HG02588 (cell line): ENCODE measurements around the gene ZNF414.
"Not testable (repeated sequence)": the region's sequence is repeated elsewhere in the genome, so short reads cannot be mapped to it uniquely, and the experiment has no call there.

Experiments used
- ATAC-seq: cut with Tn5 transposase; IDR thresholded peaks from one replicate; pipeline ENCODE4 v1.9.1; 2021; ENCODE audit warnings: mild to moderate bottlenecking, moderate library complexity; ENCODE audit not compliant: unreplicated experiment

The ZNF414 gene

DNA sequence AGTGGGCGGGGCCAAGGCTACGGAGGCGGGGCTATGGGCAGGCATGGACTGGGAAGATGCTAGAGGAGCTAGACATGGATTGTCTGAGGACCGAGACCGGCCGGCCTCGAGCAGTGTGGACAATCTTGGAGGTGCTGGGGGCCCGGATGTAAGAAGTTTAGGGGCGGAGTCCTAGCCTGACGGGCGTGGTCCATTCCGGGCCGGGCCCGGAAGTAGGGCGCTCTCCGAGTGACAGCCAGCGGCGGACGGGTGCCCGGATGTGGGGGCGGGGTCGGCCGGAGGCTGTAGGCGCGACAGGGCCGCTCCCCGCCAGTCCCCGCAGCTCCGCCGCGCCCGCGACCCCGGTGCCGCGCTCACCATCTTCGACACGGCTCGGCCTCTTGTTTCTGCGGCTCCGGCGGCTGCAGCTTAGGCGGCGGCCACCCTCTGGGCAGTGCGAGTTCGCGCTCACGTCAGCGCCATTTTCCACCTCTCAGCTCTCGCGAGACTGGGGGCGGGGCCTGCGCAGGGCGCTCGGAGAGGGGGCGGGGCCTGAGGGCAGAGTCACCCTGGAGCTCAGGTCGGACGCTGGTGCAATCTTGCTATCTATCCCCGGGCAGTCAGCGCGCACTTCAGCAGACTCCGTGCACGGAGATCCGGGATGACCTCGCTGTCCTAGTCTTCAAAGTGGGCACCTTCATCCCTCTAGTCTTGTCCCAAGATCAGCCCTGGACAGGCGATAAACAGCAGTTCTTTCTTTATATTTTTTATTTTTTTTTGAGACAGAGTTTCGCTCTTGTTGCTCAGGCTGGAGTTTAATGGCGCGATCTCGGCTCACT, at the start of gene ZNF414:
Gene ZNF414, minus strand, starts transcription at position 481 of the 818 bp plus-strand sequence. Its CDS starts 121 bp downstream, at position 360.
- ATAC-seq, result peak; percentile 80

- ATAC-seq, result no peak
Observed at GRCh38 chr19:8561075-8561764, 47.3 kb upstream of the ZNF414 start.

GRCh38 chr19:8558325-8558724, 44.4 kb upstream of the ZNF414 start:
- ATAC-seq, result no peak

GRCh38 chr19:8557642-8558238, 43.8 kb upstream of the ZNF414 start:
- ATAC-seq, result no peak

GRCh38 chr19:8553729-8554128, 39.8 kb upstream of the ZNF414 start:
- not testable (repeated sequence) for ATAC-seq

DNA sequence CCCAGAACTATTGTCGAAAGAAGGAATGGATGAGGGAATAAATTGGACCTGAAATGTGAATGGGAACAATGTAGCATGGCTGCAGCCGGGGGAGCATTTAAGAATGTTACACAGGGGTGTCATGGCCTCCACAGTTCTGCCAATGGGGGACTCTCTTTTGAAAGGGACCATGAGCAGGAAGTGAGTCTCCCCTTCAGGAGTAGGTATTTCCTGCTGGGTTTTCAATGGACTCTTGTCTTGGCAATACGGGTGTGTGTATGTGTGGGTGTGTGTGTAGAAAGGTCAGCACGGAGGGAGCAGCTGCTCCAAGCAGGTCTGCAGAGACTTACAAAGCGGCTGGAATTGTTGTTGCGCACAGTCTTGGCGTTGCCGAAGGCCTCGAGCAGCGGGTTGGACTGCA, 38.8 kb upstream of the ZNF414 start:
- ATAC-seq, result no peak

GRCh38 chr19:8550070-8550469, 36.1 kb upstream of the ZNF414 start:
- no peak for ATAC-seq

- no peak for ATAC-seq
Observed at GRCh38 chr19:8545743-8546142, 31.8 kb upstream of the ZNF414 start.

DNA sequence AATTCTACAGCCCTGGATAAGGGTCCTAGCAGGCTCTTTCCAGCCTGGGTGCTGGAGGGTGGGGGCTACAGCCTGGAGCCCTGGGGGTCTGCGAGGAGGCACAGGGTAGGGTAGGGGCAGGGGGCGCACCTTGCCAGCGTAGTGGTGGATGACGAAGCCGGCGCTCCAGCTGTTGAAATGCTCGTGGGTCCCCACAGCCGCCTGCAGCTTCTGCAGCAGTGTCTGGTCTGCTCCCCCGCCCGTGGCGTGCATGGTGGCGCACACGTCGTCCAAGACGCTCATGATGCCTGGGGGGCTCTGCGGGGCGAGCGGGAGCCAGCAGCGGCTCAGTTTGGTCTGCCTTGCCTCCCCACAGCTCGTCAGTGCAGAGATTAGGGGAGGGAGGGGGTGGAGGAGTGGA, 30.2 kb upstream of the ZNF414 start:
- no peak for ATAC-seq

- ATAC-seq, result no peak
Observed at GRCh38 chr19:8539621-8540149, 25.7 kb upstream of the ZNF414 start.

DNA sequence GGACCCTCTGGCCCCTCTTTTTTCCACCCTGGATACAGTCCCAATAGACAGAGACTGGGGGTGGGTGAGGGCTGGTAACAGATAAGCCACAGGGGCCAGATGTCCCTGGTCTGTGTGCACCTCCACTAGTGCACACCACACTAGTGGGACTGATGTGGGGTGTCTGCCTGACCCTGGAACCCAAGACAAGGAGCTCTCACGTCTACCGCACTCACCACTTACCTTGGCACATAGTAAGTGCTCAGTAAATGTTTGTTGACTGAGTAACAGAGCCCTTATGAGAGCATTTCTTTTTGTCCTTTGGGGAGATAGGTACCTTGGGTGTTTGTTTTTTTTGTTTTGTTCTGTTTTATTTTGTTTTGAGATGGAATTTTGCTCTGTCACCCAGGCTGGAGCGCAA, 23.1 kb upstream of the ZNF414 start:
- no peak for ATAC-seq

- no peak for ATAC-seq
Observed at GRCh38 chr19:8536282-8536681, 22.3 kb upstream of the ZNF414 start.

GRCh38 chr19:8532225-8532624, 18.3 kb upstream of the ZNF414 start:
- ATAC-seq, result no peak

DNA sequence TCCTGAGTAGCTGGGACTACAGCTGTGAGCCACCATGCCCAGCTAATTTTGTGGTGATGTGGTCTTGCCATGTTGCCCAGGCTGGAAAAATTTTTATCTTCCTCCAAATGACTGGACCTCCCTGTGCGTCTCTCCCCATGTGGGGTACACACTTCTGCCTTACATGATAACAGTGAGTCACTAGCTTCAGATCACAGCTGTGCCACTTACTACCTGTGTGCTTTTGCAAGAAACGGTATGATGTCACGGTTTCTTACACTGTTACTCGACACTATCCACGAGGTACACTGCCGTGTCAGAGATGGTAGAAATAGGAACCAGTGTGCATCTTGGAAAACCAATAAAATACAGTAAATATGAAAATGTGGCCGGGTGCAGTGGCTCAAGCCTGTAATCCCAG, 17.5 kb upstream of the ZNF414 start:
- ATAC-seq, result no peak

- no peak for ATAC-seq
Observed at GRCh38 chr19:8530061-8530679, 16.2 kb upstream of the ZNF414 start.

GRCh38 chr19:8529369-8530006, 15.5 kb upstream of the ZNF414 start:
- ATAC-seq, result no peak

GRCh38 chr19:8528500-8528899, 14.5 kb upstream of the ZNF414 start:
- ATAC-seq, result no peak

GRCh38 chr19:8526345-8527091, 12.6 kb upstream of the ZNF414 start:
- ATAC-seq, result no peak

DNA sequence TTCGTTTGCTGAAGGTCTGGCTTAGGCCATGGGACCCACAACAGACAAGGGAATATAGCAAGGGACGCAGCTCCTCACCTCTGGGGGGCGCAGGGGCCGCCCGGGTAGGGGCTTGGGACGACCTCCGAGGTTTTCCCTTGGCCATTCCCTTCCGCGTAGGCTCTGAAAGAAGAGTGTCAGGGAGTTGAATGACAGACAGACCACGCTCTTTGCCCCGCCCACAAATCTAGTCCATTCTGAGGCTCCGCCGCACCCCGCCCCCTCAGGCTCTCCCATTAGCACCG, 11.4 kb upstream of the ZNF414 start:
- ATAC-seq, result no peak

DNA sequence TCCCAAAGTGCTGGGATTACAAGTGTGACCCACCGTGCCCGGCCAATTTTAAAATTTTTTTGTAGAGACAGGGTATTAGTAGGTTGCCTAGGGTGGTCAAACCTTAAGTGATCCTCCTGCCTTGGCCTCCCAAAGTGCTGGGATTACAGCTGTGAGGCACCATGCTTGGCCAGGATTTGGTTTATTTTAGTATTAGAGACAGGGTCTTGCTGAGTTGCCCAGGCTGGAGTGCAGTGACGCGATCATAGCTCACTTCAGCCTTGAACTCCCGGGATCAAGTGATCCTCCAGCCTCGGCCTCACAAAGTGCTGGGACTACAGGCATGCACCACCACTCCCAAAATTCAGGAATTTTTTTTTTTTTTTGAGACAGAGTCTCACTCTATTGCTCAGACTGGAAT, 5.4 kb upstream of the ZNF414 start:
- no peak for ATAC-seq
